Measurements from ENCODE around the gene MTHFD1L. TPM values are rescaled to one million over a fixed set of nuclear protein-coding genes. Genes with fewer than 3 reads are reported as not detected.

The MTHFD1L gene
- total and polyA plus RNA-seq, 9 of the 15 experiments (the other 6 are each of a cell fraction or from before 2014, with no cell fraction given) = 20.9 to 128 (median 61.0) TPM

GRCh38 chr6:151143337-151143736, 277.8 kb downstream of the MTHFD1L start (continued):
- TF ChIP-seq CHD7 (IDR thresholded peaks at IDR 0.05; ENCODE audit: low read depth, low read length) = no peak

Measured in K562 (cell line).